ENCODE results near the gene AJUBA. TPM values are rescaled to one million over a fixed set of nuclear protein-coding genes. Genes with fewer than 3 reads are reported as not detected.
A peak's percentile ranks its signal among the peaks of the same experiment; 100 is the strongest.

The AJUBA gene
- total and polyA plus RNA-seq, 2 of the 8 experiments (the other 6 are each of a cell fraction or from before 2014, with no cell fraction given): 33.1 to 46.0 TPM

DNA sequence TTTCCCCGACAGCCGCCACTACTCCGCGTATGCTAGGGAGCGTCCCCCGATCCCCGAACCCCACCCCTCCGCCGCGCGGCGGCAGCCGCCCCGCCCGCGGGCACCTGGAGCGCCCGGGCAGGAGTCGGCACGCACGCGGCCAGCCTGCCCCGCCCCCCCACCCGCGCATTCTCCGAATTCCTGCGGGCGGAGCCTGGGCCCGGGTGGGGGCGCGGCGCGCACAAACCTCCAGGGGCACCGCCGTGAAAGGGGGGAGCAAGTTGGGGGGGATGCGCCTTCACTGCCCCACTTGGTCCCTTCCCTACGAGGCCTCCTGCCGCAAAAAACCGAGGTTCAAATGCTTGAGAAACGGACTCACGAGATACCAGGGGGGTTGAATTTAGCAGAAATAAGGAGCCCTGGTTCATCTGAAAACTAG, 1.7 kb downstream of the AJUBA start (continued):
- peak; percentile 73 for TF ChIP-seq POLR2AphosphoS5 (IDR thresholded peaks at IDR 0.05; ENCODE audit: low read depth, low read length)
- no peak for TF ChIP-seq MAFK (IDR thresholded peaks at IDR 0.05; ENCODE audit: low read depth, low read length)
- TF ChIP-seq TAF7 (optimal IDR thresholded peaks at IDR 0.05; ENCODE audit: borderline replicate concordance, low read depth, low read length): peak; percentile 49
- peak; percentile 67 to 90 for TF ChIP-seq POLR2A (IDR thresholded peaks at IDR 0.05; ENCODE audit: control extremely low read depth in 1 of 2, low read depth in 2 of 2, low read length in 2 of 2)
- peak; percentile 96 for TF ChIP-seq TEAD4 (IDR thresholded peaks at IDR 0.05; ENCODE audit: low read depth, low read length)
- TF ChIP-seq, protein P1, sequence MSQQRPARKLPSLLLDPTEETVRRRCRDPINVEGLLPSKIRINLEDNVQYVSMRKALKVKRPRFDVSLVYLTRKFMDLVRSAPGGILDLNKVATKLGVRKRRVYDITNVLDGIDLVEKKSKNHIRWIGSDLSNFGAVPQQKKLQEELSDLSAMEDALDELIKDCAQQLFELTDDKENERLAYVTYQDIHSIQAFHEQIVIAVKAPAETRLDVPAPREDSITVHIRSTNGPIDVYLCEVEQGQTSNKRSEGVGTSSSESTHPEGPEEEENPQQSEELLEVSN (IDR thresholded peaks at IDR 0.05): no peak; the same call in 1 of the 2 replicates
- TF ChIP-seq, protein P2, sequence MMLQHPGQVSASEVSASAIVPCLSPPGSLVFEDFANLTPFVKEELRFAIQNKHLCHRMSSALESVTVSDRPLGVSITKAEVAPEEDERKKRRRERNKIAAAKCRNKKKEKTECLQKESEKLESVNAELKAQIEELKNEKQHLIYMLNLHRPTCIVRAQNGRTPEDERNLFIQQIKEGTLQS (IDR thresholded peaks at IDR 0.05; ENCODE audit: insufficient read depth, low read depth, low read length): no peak
- no peak for TF ChIP-seq CEBPB (IDR thresholded peaks at IDR 0.05; ENCODE audit: low read depth, low read length)
- no peak for TF ChIP-seq BRCA1 (IDR thresholded peaks at IDR 0.05; ENCODE audit: low read depth, low read length)
- TF ChIP-seq TBP (IDR thresholded peaks at IDR 0.05; ENCODE audit: low read depth, low read length): no peak
- peak; percentile 47; the same call in 1 of the 2 replicates for TF ChIP-seq PHF8 (conservative IDR thresholded peaks at IDR 0.05; ENCODE audit: low read depth, low read length)
- TF ChIP-seq, protein P3, sequence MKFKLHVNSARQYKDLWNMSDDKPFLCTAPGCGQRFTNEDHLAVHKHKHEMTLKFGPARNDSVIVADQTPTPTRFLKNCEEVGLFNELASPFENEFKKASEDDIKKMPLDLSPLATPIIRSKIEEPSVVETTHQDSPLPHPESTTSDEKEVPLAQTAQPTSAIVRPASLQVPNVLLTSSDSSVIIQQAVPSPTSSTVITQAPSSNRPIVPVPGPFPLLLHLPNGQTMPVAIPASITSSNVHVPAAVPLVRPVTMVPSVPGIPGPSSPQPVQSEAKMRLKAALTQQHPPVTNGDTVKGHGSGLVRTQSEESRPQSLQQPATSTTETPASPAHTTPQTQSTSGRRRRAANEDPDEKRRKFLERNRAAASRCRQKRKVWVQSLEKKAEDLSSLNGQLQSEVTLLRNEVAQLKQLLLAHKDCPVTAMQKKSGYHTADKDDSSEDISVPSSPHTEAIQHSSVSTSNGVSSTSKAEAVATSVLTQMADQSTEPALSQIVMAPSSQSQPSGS (IDR thresholded peaks at IDR 0.05; ENCODE audit: low read length): no peak
- no peak for TF ChIP-seq TCF12 (IDR thresholded peaks at IDR 0.05; ENCODE audit: low read depth, low read length)
